NCI-H446 (cell line): ENCODE measurements around the gene EPHA6.
"Not testable (repeated sequence)": the region's sequence is repeated elsewhere in the genome, so short reads cannot be mapped to it uniquely, and the experiment has no call there.

Experiments
- DNase-seq, 2 experiments: peaks; one replicate each; lab custom pipeline; 2025; lab: John Stamatoyannopoulos, UW

The EPHA6 gene

GRCh38 chr3:97025612-97026011, 211.2 kb downstream of the EPHA6 start:
- DNase-seq: not testable (repeated sequence)

GRCh38 chr3:97029972-97030371, 215.6 kb downstream of the EPHA6 start:
- DNase-seq: no peak

- DNase-seq: no peak
Observed at GRCh38 chr3:97037294-97037943, 223.0 kb downstream of the EPHA6 start.

GRCh38 chr3:97043411-97043810, 229.0 kb downstream of the EPHA6 start:
- DNase-seq: no peak

DNA sequence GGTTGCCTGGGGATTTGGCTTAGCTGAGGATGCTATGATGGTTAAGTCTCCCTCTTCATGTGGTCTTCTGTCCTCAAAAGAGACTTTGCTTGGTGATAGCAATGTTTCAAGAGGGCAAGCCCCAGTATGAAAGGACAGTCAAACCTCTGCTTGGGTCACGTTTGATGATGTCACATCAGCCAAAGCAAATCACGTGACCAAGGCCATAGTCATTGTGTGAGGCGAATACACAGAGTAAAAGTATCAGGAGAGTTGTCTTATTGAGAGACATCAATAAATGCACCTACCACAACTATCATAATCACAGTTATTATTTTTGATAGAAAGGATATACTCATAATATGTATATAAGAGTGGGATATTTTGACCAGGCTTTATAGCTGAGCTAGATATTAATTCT, 243.0 kb downstream of the EPHA6 start:
- DNase-seq: no peak

- DNase-seq: no peak
Observed at GRCh38 chr3:97059168-97059567, 244.8 kb downstream of the EPHA6 start.

- DNase-seq: no peak
Observed at GRCh38 chr3:97066531-97066930, 252.1 kb downstream of the EPHA6 start.

GRCh38 chr3:97070302-97070701, 255.9 kb downstream of the EPHA6 start:
- DNase-seq: no peak

DNA sequence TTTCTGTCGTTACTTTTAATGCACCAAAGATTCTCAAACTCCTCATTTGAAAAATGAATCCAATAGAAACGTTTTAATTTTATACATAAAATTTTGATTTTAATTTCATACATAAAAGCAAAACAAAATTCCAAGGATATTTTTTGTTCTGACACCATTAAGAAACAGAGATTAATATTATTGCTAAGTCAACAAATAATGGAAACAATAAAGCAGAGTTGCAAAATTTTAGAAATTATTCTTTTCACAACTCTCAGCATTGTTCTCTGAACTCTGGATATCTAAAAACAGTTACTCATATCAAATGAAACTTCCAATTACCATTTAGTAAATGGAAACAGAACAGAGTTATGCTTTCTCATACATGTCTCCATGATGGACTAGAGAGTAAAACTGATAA, 260.2 kb downstream of the EPHA6 start:
- no peak for DNase-seq

- DNase-seq: no peak
Observed at GRCh38 chr3:97076673-97077072, 262.3 kb downstream of the EPHA6 start.

DNA sequence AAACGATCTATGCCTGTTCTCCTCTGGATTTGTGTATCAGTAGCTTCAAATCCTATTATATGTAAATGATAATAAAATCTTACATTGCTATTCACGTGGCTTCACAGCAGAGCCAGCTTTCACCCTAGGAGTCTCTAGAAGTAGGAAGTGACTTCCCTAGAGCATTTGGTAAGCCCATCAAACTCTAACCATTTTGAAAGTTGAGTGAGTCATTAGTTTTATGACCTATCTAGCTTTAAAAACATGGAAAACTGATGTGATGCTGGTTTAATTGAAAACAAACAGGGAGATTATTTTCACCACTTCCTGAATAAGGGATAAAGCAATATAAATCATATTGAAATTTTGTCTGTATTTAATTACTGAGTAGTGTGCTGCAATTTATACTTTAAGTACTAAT, 275.2 kb downstream of the EPHA6 start:
- no peak for DNase-seq

GRCh38 chr3:97102641-97103040, 288.2 kb downstream of the EPHA6 start:
- DNase-seq: no peak

- DNase-seq: peak in 1 of 2 experiments; percentile 22
Observed at GRCh38 chr3:97105989-97106651, 291.7 kb downstream of the EPHA6 start.

- DNase-seq: no peak
Observed at GRCh38 chr3:97106652-97106989, 292.2 kb downstream of the EPHA6 start.

GRCh38 chr3:97108136-97108535, 293.7 kb downstream of the EPHA6 start:
- DNase-seq: no peak

DNA sequence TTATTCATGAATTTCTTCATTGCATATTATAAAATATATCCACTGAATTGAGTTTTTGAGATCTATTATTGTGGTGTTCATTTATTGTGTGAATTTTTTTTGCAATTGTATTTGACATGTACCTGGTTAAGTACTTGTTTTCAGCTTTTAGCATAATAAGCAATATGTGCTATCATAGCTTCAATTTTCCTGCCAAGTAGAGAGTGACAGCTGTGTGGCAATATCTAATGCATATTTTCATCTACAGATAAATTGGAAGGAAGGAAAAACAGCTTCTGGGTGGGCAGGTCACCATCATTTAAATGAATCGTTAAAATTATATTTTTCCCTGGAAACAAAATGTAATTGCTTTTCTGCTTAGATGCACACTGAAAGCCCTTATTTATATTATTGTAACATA, 296.9 kb downstream of the EPHA6 start:
- peak in 1 of 2 experiments; percentile 35 for DNase-seq

DNA sequence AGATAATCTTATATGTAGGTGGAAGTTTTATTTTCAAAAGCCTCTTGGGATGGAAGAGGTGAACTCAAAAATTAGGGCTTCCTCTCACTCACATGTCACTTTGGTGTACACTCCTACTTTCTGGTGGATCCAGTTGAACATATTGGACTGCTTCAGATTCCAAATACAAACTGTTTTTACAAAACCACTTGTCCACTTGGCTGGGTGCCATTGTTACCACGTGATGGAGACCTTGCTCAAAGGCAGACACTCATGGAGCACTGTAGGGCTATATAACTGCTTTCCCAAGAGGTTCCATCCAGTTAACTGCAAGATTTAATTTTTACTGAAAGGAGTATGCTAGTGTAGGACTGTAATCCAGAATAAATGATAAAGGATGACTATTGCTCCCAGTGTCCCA, 307.0 kb downstream of the EPHA6 start:
- DNase-seq: peak in 1 of 2 experiments; percentile 30

GRCh38 chr3:97125902-97126499, 311.6 kb downstream of the EPHA6 start:
- no peak for DNase-seq

GRCh38 chr3:97131476-97131875, 317.1 kb downstream of the EPHA6 start:
- DNase-seq: peak in 1 of 2 experiments; percentile 50

GRCh38 chr3:97138914-97139541, 324.6 kb downstream of the EPHA6 start:
- DNase-seq: no peak

DNA sequence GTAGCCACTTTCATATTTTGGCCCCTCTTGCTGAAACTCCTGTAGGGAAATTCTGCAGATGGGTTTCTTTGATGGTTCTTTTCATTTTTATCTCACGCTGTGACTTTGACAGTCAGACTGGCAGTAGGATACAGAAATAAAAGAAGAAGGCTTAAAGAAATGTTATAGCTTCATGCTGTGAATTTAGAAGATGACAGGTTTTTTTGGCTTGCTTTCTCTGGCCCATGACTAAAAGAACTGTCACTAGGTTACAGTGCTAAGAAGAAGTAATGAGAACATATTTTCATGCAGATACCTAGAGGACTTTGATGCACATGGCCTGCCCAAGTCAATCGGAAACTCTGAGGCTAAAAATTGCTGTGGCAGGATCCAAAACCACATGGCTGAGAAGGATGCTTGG, 334.5 kb downstream of the EPHA6 start:
- no peak for DNase-seq

- no peak for DNase-seq
Observed at GRCh38 chr3:97161169-97161568, 346.8 kb downstream of the EPHA6 start.

DNA sequence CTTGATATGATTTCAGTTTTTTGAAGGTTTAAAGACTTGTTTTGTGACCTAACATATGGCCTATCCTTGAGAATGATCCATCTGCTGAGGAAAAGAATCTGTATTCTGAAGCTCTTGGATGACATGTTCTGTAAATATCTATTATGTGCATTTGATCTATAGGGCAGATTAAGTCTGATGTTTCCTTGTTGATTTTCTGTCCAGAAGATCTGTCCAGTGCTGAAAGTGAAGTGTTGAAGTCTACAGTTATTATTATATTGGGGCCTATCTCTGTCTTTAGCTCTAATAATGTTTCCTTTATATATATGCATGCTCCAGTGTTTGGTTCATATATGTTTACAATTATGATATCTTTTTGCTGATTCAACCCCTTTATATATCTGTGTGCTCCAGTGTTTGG, 362.8 kb downstream of the EPHA6 start:
- no peak for DNase-seq
